HepG2 (cell line): ENCODE results near the gene CENPC. TPM values are rescaled to one million over a fixed set of nuclear protein-coding genes. Genes with fewer than 3 reads are reported as not detected.

Source experiments
- ATAC-seq: fragments of 200-7000 bp; cut with Tn5 transposase; 3 replicates; pipeline ENCODE4 v1.9.1; 2020; ENCODE audit warnings: mild to moderate bottlenecking, moderate library complexity
- BruUV-seq: library from RNA; stranded (reverse); fragments of 400-500 nt; replicated peaks from 2 replicates; lab custom pipeline; 2021; lab: Mats Ljungman, UMichigan
- CTCF ChIA-PET: fragments of 300-600 bp; formaldehyde crosslinking; extraction: SDS; loops from one replicate; lab custom pipeline; 2021; ENCODE audit warnings: low total read pairs, inconsistent platforms, low intra/inter-chr PET ratio; lab: Yijun Ruan, JAX
- POLR2A ChIA-PET: fragments of 350-600 bp; sonication (Branson Sonifier 250); formaldehyde crosslinking; loops from one replicate; lab custom pipeline; 2020; ENCODE audit warnings: antibody characterized with exemption, inconsistent platforms; lab: Yijun Ruan, JAX
- DNase-seq: peaks from one replicate; pipeline ENCODE4 v3.0.0-alpha.2; 2015; ENCODE audit warnings: low spot score
- FAIRE-seq: peaks from 3 replicates; lab custom pipeline; 2011; peaks lifted over from hg19 to GRCh38; lab: Jason Lieb, UNC
- H2AFZ ChIP-seq: one replicate; pipeline ENCODE4 v1.6.1; 2011; ENCODE audit warnings: low read length, inconsistent platforms
- H3K27ac ChIP-seq: fragments of 300-600 bp; 3 replicates; pipeline ENCODE4 v1.8.0; 2011; ENCODE audit warnings: mixed run types, mild to moderate bottlenecking, mixed read lengths, low read length, inconsistent platforms; ENCODE audit not compliant: insufficient read depth; ENCODE audit errors: extremely low read length
- H3K27me3 ChIP-seq, 2 experiments: fragments of 200-600 bp in 1 of 2; 2 replicates in 1 of 2; 3 replicates in 1 of 2; pipeline versions ENCODE4 v1.6.0 to v1.8.0; 2011; ENCODE audit warnings: low read length in 2 of 2, mild to moderate bottlenecking in 2 of 2, moderate library complexity in 2 of 2, inconsistent platforms in 1 of 2; ENCODE audit not compliant: insufficient read depth in 2 of 2, control insufficient read depth in 1 of 2
- H3K36me3 ChIP-seq, 2 experiments: fragments of 200-600 bp in 1 of 2; replicated peaks in 1 of 2; 2 replicates in 1 of 2; 3 replicates in 1 of 2; pipeline versions ENCODE4 v1.5.1 to v1.8.0; 2011; ENCODE audit warnings: low read length in 2 of 2, inconsistent platforms in 1 of 2; ENCODE audit not compliant: insufficient read depth in 2 of 2, control insufficient read depth in 1 of 2
- H3K4me1 ChIP-seq: 2 replicates; pipeline ENCODE4 v1.5.1; 2012; ENCODE audit warnings: low read length, inconsistent platforms; ENCODE audit not compliant: insufficient read depth
- H3K4me2 ChIP-seq: 2 replicates; pipeline ENCODE4 v1.6.0; 2011; ENCODE audit warnings: low read depth, low read length, inconsistent platforms
- H3K4me3 ChIP-seq, 3 experiments: fragments of 200-600 bp in 1 of 3; sonication (generic), shearing (Covaris generic) in 1 of 3; replicated peaks in 1 of 3; 2 replicates each; pipeline ENCODE4 v1.5.1; 2011 to 2016; ENCODE audit warnings: low read length in 3 of 3, inconsistent platforms in 2 of 3, low read depth in 2 of 3, mild to moderate bottlenecking in 2 of 3, control low read depth in 1 of 3, mixed read lengths in 1 of 3; ENCODE audit not compliant: insufficient read depth in 1 of 3
- H3K79me2 ChIP-seq: one replicate; pipeline ENCODE4 v1.6.1; 2011; ENCODE audit warnings: low read length, inconsistent platforms; ENCODE audit not compliant: insufficient read depth
- H3K9ac ChIP-seq: 2 replicates; pipeline ENCODE4 v1.6.0; 2011; ENCODE audit warnings: mild to moderate bottlenecking, low read depth, low read length, inconsistent platforms; ENCODE audit not compliant: insufficient read depth
- H3K9me3 ChIP-seq: 2 replicates; pipeline ENCODE4 v1.5.1; 2012; ENCODE audit warnings: mild to moderate bottlenecking, low read length
- H4K20me1 ChIP-seq: 2 replicates; pipeline ENCODE4 v1.6.0; 2011; ENCODE audit warnings: inconsistent platforms, mild to moderate bottlenecking, low read length, moderate library complexity; ENCODE audit not compliant: insufficient read depth
- ATF7-NPFF ChIP-seq: sonication (generic); formaldehyde crosslinking; IDR thresholded peaks from 2 replicates; pipeline ENCODE4 v1.8.1; 2023; ENCODE audit warnings: mild to moderate bottlenecking, low read depth, missing genetic modification reagents, moderate library complexity
- BHLHE40 ChIP-seq: IDR thresholded peaks from 2 replicates; pipeline ENCODE4 v1.6.1; 2011; ENCODE audit warnings: low read length, improper control_type of control experiment
- CENPT ChIP-seq: sonication (generic); formaldehyde crosslinking; IDR thresholded peaks from 2 replicates; pipeline ENCODE4 v1.8.0; 2022; ENCODE audit warnings: low read depth, mild to moderate bottlenecking, moderate library complexity, missing genetic modification reagents
- DMAP1 ChIP-seq: IDR thresholded peaks from 2 replicates; pipeline ENCODE4 v1.6.1; 2016
- DNMT3B ChIP-seq: conservative IDR thresholded peaks from 2 replicates; pipeline ENCODE4 v1.6.1; 2016; ENCODE audit warnings: missing biosample characterization, control low read depth
- DR1 ChIP-seq: sonication (generic); formaldehyde crosslinking; IDR thresholded peaks from 2 replicates; pipeline ENCODE4 v1.8.0; 2021; ENCODE audit warnings: mild to moderate bottlenecking, missing genetic modification reagents, inconsistent platforms
- FOXA3 ChIP-seq: IDR thresholded peaks from 2 replicates; pipeline ENCODE4 v1.6.1; 2016; ENCODE audit warnings: missing genetic modification reagents, missing compliant biosample characterization
- HCFC1 ChIP-seq: fragments of 150-350 bp; IDR thresholded peaks from 2 replicates; pipeline ENCODE4 v1.6.1; 2014; ENCODE audit warnings: low read depth, low read length
- KMT2B ChIP-seq: IDR thresholded peaks from 2 replicates; pipeline ENCODE4 v1.6.1; 2016; ENCODE audit warnings: missing genetic modification reagents, missing compliant biosample characterization
- MAFK ChIP-seq, 2 experiments: IDR thresholded peaks in 1 of 2; conservative IDR thresholded peaks in 1 of 2; 2 replicates each; pipeline ENCODE4 v1.6.1; 2011; ENCODE audit warnings: improper control_type of control experiment in 2 of 2, low read length in 2 of 2
- MXI1 ChIP-seq: IDR thresholded peaks from 3 replicates; pipeline ENCODE4 v1.6.1; 2012; ENCODE audit warnings: low read depth, low read length, inconsistent platforms, borderline replicate concordance
- MZF1 ChIP-seq: sonication (generic); formaldehyde crosslinking; IDR thresholded peaks from 2 replicates; pipeline ENCODE4 v1.8.1; 2023; ENCODE audit warnings: mild to moderate bottlenecking, missing genetic modification reagents, borderline replicate concordance
- RAD21 ChIP-seq: fragments of 450-650 bp; formaldehyde crosslinking; IDR thresholded peaks from 2 replicates; pipeline ENCODE4 v1.5.0; 2020; ENCODE audit warnings: mild to moderate bottlenecking
- SIN3B ChIP-seq: fragments of 150-350 bp; IDR thresholded peaks from 2 replicates; pipeline ENCODE4 v1.6.1; 2014; ENCODE audit warnings: low read length
- SKI ChIP-seq: fragments of 450-650 bp; IDR thresholded peaks from one replicate; pipeline ENCODE4 v1.6.1; 2018; ENCODE audit warnings: mild to moderate bottlenecking; ENCODE audit not compliant: partially characterized antibody
- SNAI1 ChIP-seq: sonication (generic); formaldehyde crosslinking; IDR thresholded peaks from 2 replicates; pipeline ENCODE4 v1.5.0; 2020; ENCODE audit warnings: mild to moderate bottlenecking, missing genetic modification reagents, borderline replicate concordance
- SOX6 ChIP-seq, 2 experiments: fragments of 450-650 bp in 1 of 2; sonication (generic) in 1 of 2; formaldehyde crosslinking in 1 of 2; IDR thresholded peaks; 2 replicates each; pipeline versions ENCODE4 v1.4.0 to v1.6.1; 2017 to 2020; ENCODE audit warnings: antibody characterized with exemption in 1 of 2, mild to moderate bottlenecking in 1 of 2, missing genetic modification reagents in 1 of 2
- ZFP41 ChIP-seq: sonication (generic); formaldehyde crosslinking; IDR thresholded peaks from 2 replicates; pipeline ENCODE4 v1.4.0; 2020; ENCODE audit warnings: mild to moderate bottlenecking, missing genetic modification reagents, borderline replicate concordance
- ZNF101 ChIP-seq: sonication (generic); formaldehyde crosslinking; IDR thresholded peaks from 2 replicates; pipeline ENCODE4 v1.4.0; 2020; ENCODE audit warnings: mild to moderate bottlenecking, low read depth, missing genetic modification reagents, borderline replicate concordance
- ZNF207 ChIP-seq: fragments of 450-650 bp; IDR thresholded peaks from 2 replicates; pipeline ENCODE4 v1.6.1; 2016; ENCODE audit warnings: antibody characterized with exemption, borderline replicate concordance
- ZNF605 ChIP-seq: sonication (generic); formaldehyde crosslinking; IDR thresholded peaks from 2 replicates; pipeline ENCODE4 v1.8.0; 2022; ENCODE audit warnings: mild to moderate bottlenecking, missing genetic modification reagents
- WGBS: methylation state at CpG from one replicate; pipeline ENCODE4 v1.1.6; 2017; ENCODE audit warnings: low lambda C conversion rate; 5-methylcytosine and 5-hydroxymethylcytosine counted together
- in situ Hi-C: cut with HindIII; loops from 2 replicates; pipeline ENCODE4 v1.10.0; 2017; ENCODE audit warnings: low pct_unique_long_range_greater_than_20kb; ENCODE audit not compliant: extremely low pct_ligation_motif_present
- intact Hi-C: fragments of 100-400 bp; cut with micrococcal nuclease; formaldehyde crosslinking; loops from one replicate; pipeline ENCODE4 v1.10.0; 2022; ENCODE audit not compliant: unreplicated experiment
- polyA plus RNA-seq, 8 experiments: library from polyadenylated mRNA; depleted of rRNA in 3 of 8; stranded (reverse) in 7 of 8; unstranded in 1 of 8; fragments of >200 nt; fragmentation: Illumina TruSeq in 4 of 8; extraction: Trizol in 4 of 8; gene quantifications; 2 replicates each; pipeline versions ENCODE4 v1.2.1 to v1.2.3, GENCODE V29; 2011 to 2016; ENCODE audit warnings: low read depth in 4 of 8, missing spikeins in 1 of 8, mixed read lengths in 1 of 8; ENCODE audit not compliant: insufficient read depth in 1 of 8
- total RNA-seq, 5 experiments: library from RNA; depleted of rRNA; stranded (reverse); fragments of >200 nt; fragmentation: Illumina TruSeq; extraction: Trizol; gene quantifications; 2 replicates each; pipeline ENCODE4 v1.2.3, GENCODE V29; 2016; ENCODE audit warnings: low read depth in 1 of 5
- TF ChIP-seq, protein P1 (sequence below): sonication (generic); formaldehyde crosslinking; IDR thresholded peaks from 2 replicates; pipeline ENCODE4 v1.9.0; 2022; ENCODE audit warnings: low read depth, missing genetic modification reagents
- TF ChIP-seq, protein P2 (sequence below): sonication (generic); formaldehyde crosslinking; IDR thresholded peaks from 2 replicates; pipeline ENCODE4 v1.4.0; 2020; ENCODE audit warnings: missing genetic modification reagents
- TF ChIP-seq, protein P3 (sequence below): sonication (generic); formaldehyde crosslinking; IDR thresholded peaks from 2 replicates; pipeline ENCODE4 v1.5.0; 2020; ENCODE audit warnings: missing genetic modification reagents

CENPC gene
- total and polyA plus RNA-seq, 2 of the 13 experiments (the other 11 are each of a cell fraction or from before 2014, with no cell fraction given), result 4.7 to 16.4 TPM

DNA sequence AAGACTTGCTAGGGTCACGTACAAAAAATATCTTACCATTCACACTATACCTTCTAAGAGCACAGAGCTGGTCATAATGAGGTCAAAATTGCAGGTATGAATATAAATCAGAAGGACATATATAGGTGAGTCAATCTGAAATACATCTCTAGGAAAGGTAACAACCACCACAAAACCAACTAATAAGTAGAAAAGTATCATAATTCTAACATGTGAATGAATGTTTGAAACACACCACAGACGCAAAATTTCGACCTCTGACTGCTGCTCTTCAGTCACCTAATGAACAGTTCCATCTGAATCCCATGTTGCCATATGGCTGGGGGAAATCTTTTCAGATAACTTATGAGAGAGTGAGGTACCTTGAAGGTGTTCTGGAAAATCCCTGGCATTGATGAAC lies 35.3 kb upstream of the CENPC start:
- in situ Hi-C loops, result no loop called here

DNA sequence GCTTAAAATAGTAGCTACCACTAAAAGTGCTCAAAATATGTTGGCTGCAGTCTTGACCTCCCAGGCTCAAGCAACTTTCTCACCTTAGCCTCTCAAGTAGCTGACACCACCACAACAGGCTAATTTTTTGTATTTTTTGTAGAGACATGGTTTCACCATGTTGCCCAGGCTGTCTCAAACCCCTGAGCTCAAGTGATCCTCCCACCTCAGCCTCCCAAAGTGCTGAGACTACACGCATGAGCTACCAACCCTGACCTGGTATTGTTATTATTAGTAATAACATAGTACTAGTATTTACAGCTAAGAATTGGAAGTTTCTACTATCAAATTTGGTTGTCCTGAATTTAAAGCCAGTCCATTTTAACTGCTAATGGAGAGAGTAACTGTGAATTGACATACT lies 31.2 kb upstream of the CENPC start:
- no peaks in the 10 kb centered on the region for H3K36me3 ChIP-seq
- no peak for ATAC-seq
- intact Hi-C loops (no loop called here), in situ Hi-C loops (no loop called here)
- H3K9me3 ChIP-seq, result no peaks in the 10 kb centered on the region
- ChIA-PET POLR2A (no interaction called here), CTCF (no interaction called here)
- no peak for DNase-seq
- 92% methylated on average over 1 of the region's 1 CpG for WGBS
- H3K9ac ChIP-seq, result no peak overlapping the region
- no peaks in the 10 kb centered on the region for H3K79me2 ChIP-seq
- no TSS peak for BruUV-seq
- H3K4me1 ChIP-seq, result no peaks in the 10 kb centered on the region
- FAIRE-seq, result no peak
- no peaks in the 10 kb centered on the region for H3K27me3 ChIP-seq
- no peak overlapping the region for H2AFZ ChIP-seq
- no peaks in the 10 kb centered on the region for H4K20me1 ChIP-seq
- no peak overlapping the region for H3K4me3 ChIP-seq
- H3K27ac ChIP-seq, result no peak overlapping the region
- H3K4me2 ChIP-seq, result no peak overlapping the region
- no peak for TF ChIP-seq ATF7-NPFF
- no peak for TF ChIP-seq ZNF207
- no peak for TF ChIP-seq SKI
- TF ChIP-seq, protein P1, sequence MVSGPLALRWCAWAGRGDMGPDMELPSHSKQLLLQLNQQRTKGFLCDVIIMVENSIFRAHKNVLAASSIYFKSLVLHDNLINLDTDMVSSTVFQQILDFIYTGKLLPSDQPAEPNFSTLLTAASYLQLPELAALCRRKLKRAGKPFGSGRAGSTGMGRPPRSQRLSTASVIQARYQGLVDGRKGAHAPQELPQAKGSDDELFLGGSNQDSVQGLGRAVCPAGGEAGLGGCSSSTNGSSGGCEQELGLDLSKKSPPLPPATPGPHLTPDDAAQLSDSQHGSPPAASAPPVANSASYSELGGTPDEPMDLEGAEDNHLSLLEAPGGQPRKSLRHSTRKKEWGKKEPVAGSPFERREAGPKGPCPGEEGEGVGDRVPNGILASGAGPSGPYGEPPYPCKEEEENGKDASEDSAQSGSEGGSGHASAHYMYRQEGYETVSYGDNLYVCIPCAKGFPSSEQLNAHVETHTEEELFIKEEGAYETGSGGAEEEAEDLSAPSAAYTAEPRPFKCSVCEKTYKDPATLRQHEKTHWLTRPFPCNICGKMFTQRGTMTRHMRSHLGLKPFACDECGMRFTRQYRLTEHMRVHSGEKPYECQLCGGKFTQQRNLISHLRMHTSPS (CRISPR knock-in tag), result no peak
- no peak for TF ChIP-seq SIN3B
- no peak for TF ChIP-seq CENPT (CRISPR knock-in tag)
- TF ChIP-seq DMAP1, result no peak
- no peak for TF ChIP-seq SNAI1 (CRISPR knock-in tag)
- TF ChIP-seq, protein P2, sequence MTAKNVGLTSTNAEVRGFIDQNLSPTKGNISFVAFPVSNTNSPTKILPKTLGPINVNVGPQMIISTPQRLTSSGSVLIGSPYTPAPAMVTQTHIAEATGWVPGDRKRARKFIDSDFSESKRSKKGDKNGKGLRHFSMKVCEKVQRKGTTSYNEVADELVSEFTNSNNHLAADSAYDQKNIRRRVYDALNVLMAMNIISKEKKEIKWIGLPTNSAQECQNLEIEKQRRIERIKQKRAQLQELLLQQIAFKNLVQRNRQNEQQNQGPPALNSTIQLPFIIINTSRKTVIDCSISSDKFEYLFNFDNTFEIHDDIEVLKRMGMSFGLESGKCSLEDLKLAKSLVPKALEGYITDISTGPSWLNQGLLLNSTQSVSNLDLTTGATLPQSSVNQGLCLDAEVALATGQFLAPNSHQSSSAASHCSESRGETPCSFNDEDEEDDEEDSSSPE, result no peak
- TF ChIP-seq FOXA3 (CRISPR knock-in tag), result no peak

More for the DNA sequence above, 35.3 kb upstream of the CENPC start:
- H2AFZ ChIP-seq, result no peak overlapping the region
- DNase-seq, result no peak
- POLR2A ChIA-PET, result no interaction called here
- H3K36me3 ChIP-seq, result no peaks in the 10 kb centered on the region
- 42% methylated on average over 3 of the region's 3 CpGs for WGBS
- CTCF ChIA-PET, result no interaction called here
- no peak overlapping the region for H3K4me3 ChIP-seq
- no peaks in the 10 kb centered on the region for H3K27me3 ChIP-seq
- H4K20me1 ChIP-seq, result no peaks in the 10 kb centered on the region
- no peak overlapping the region for H3K27ac ChIP-seq
- H3K9me3 ChIP-seq, result no peaks in the 10 kb centered on the region
- no peak overlapping the region for H3K9ac ChIP-seq
- TF ChIP-seq DNMT3B (CRISPR knock-in tag) (no peak), ZNF605 (CRISPR knock-in tag) (no peak), KMT2B (no peak), MZF1 (CRISPR knock-in tag) (no peak), BHLHE40 (no peak), SOX6 (IDR thresholded peaks at IDR 0.05) (no peak), SOX6 (CRISPR knock-in tag; IDR thresholded peaks at IDR 0.05) (no peak), RAD21 (CRISPR knock-in tag) (no peak), MXI1 (no peak), DR1 (no peak), HCFC1 (no peak), MAFK (conservative IDR thresholded peaks at IDR 0.05 in 1 of 2, IDR thresholded peaks at IDR 0.05 in 1 of 2; ENCODE audit: low read length in 2 of 2) (no peak), ZNF101 (CRISPR knock-in tag) (no peak), ZFP41 (CRISPR knock-in tag) (no peak)
- TF ChIP-seq, protein P3, sequence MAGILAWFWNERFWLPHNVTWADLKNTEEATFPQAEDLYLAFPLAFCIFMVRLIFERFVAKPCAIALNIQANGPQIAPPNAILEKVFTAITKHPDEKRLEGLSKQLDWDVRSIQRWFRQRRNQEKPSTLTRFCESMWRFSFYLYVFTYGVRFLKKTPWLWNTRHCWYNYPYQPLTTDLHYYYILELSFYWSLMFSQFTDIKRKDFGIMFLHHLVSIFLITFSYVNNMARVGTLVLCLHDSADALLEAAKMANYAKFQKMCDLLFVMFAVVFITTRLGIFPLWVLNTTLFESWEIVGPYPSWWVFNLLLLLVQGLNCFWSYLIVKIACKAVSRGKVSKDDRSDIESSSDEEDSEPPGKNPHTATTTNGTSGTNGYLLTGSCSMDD, result no peak
- TF ChIP-seq, all 625 proteins: peak for 0
- ATAC-seq (no peak), FAIRE-seq (no peak)
- no peaks in the 10 kb centered on the region for H3K79me2 ChIP-seq
- no TSS peak for BruUV-seq
- intact Hi-C loops, result no loop called here
- H3K4me2 ChIP-seq, result no peak overlapping the region
- H3K4me1 ChIP-seq, result no peaks in the 10 kb centered on the region
